WTC11 (cell line): ENCODE measurements around the gene PPM1E.

ENCODE experiments used
- CREB1 ChIP-seq: sonication (generic); formaldehyde crosslinking; IDR thresholded peaks from 2 replicates; pipeline ENCODE4 v1.8.0; 2023; ENCODE audit warnings: mild to moderate bottlenecking, missing genetic modification reagents
- CREM ChIP-seq: sonication (generic); formaldehyde crosslinking; IDR thresholded peaks from 2 replicates; pipeline ENCODE4 v1.8.1; 2022; ENCODE audit warnings: mild to moderate bottlenecking, missing genetic modification reagents, moderate library complexity
- EMX1 ChIP-seq: fragments of 250-450 bp; sonication (Bioruptor Pico); IDR thresholded peaks from 2 replicates; pipeline ENCODE4 v1.8.0; 2021; ENCODE audit warnings: mild to moderate bottlenecking
- SOX15 ChIP-seq: fragments of 250-450 bp; sonication (Bioruptor Pico); IDR thresholded peaks from 2 replicates; pipeline ENCODE4 v1.9.0; 2021; ENCODE audit warnings: mild to moderate bottlenecking
- SP1 ChIP-seq: sonication (generic); formaldehyde crosslinking; conservative IDR thresholded peaks from 2 replicates; pipeline ENCODE4 v1.8.1; 2022; ENCODE audit warnings: missing genetic modification reagents
- ZNF219 ChIP-seq: sonication (generic); formaldehyde crosslinking; IDR thresholded peaks from 2 replicates; pipeline ENCODE4 v1.8.0; 2023; ENCODE audit warnings: missing genetic modification reagents, mild to moderate bottlenecking, borderline replicate concordance
- TF ChIP-seq, protein P1 (sequence below): sonication (generic); formaldehyde crosslinking; IDR thresholded peaks from 2 replicates; pipeline ENCODE4 v1.8.1; 2022; ENCODE audit warnings: missing genetic modification reagents, borderline replicate concordance
- TF ChIP-seq, protein P2 (sequence below): fragments of 200-600 bp; IDR thresholded peaks from 2 replicates; pipeline ENCODE4 v1.8.0; 2022; ENCODE audit warnings: antibody characterized with exemption
- TF ChIP-seq, protein P3 (sequence below): sonication (generic); formaldehyde crosslinking; IDR thresholded peaks from 2 replicates; pipeline ENCODE4 v1.8.1; 2023; ENCODE audit warnings: mild to moderate bottlenecking, missing genetic modification reagents

DNA sequence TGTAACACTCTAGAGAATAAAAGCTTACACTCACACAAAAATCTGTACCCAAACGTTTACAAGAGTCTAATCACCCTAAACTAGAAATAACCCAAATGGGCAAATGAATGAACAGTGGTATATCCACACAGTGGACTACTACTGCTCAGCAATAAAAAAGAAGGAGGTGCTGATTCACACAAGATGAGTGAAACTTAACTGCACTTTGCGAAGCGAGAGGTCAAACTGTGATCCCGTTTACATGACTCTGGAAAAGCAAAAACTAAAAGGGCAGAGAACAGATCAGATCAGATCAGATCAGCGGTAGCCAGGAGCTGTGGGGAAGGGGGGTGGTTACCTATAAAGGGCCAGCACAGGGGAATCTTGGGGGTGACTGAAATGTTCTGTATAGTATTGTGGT is 237.7 kb downstream of the PPM1E start:
- TF ChIP-seq, protein P1, sequence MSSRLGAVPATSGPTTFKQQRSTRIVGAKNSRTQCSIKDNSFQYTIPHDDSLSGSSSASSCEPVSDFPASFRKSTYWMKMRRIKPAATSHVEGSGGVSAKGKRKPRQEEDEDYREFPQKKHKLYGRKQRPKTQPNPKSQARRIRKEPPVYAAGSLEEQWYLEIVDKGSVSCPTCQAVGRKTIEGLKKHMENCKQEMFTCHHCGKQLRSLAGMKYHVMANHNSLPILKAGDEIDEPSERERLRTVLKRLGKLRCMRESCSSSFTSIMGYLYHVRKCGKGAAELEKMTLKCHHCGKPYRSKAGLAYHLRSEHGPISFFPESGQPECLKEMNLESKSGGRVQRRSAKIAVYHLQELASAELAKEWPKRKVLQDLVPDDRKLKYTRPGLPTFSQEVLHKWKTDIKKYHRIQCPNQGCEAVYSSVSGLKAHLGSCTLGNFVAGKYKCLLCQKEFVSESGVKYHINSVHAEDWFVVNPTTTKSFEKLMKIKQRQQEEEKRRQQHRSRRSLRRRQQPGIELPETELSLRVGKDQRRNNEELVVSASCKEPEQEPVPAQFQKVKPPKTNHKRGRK (CRISPR knock-in tag) = no peak
- TF ChIP-seq, protein P2, sequence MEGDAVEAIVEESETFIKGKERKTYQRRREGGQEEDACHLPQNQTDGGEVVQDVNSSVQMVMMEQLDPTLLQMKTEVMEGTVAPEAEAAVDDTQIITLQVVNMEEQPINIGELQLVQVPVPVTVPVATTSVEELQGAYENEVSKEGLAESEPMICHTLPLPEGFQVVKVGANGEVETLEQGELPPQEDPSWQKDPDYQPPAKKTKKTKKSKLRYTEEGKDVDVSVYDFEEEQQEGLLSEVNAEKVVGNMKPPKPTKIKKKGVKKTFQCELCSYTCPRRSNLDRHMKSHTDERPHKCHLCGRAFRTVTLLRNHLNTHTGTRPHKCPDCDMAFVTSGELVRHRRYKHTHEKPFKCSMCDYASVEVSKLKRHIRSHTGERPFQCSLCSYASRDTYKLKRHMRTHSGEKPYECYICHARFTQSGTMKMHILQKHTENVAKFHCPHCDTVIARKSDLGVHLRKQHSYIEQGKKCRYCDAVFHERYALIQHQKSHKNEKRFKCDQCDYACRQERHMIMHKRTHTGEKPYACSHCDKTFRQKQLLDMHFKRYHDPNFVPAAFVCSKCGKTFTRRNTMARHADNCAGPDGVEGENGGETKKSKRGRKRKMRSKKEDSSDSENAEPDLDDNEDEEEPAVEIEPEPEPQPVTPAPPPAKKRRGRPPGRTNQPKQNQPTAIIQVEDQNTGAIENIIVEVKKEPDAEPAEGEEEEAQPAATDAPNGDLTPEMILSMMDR = no peak
- no peak for TF ChIP-seq CREM (CRISPR knock-in tag)
- no peak for TF ChIP-seq SOX15 (CRISPR knock-in tag)
- TF ChIP-seq, protein P3, sequence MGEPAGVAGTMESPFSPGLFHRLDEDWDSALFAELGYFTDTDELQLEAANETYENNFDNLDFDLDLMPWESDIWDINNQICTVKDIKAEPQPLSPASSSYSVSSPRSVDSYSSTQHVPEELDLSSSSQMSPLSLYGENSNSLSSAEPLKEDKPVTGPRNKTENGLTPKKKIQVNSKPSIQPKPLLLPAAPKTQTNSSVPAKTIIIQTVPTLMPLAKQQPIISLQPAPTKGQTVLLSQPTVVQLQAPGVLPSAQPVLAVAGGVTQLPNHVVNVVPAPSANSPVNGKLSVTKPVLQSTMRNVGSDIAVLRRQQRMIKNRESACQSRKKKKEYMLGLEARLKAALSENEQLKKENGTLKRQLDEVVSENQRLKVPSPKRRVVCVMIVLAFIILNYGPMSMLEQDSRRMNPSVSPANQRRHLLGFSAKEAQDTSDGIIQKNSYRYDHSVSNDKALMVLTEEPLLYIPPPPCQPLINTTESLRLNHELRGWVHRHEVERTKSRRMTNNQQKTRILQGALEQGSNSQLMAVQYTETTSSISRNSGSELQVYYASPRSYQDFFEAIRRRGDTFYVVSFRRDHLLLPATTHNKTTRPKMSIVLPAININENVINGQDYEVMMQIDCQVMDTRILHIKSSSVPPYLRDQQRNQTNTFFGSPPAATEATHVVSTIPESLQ (CRISPR knock-in tag) = no peak
- no peak for TF ChIP-seq ZNF219 (CRISPR knock-in tag)
- TF ChIP-seq CREB1 (CRISPR knock-in tag) = no peak
- TF ChIP-seq EMX1 (CRISPR knock-in tag) = no peak
- no peak for TF ChIP-seq SP1 (CRISPR knock-in tag)
